Pancreas (tissue), 10 donors: ENCODE results near the gene FLRT2. TPM values are rescaled to one million over a fixed set of nuclear protein-coding genes. Genes with fewer than 3 reads are reported as not detected.

Experiments
- ATAC-seq, 4 donors: fragments of 200-7000 bp; cut with Tn5 transposase; one replicate each; pipeline versions ENCODE4 v1.8.0 to v1.9.1; 2020; ENCODE audit warnings: mild to moderate bottlenecking in 4 of 4, moderate library complexity in 4 of 4
- DNase-seq, 6 donors: peaks; one replicate each; pipeline ENCODE4 v3.0.0-alpha.2; 2020
- FAIRE-seq: peaks from 2 replicates; lab custom pipeline; 2012; peaks lifted over from hg19 to GRCh38; lab: Jason Lieb, UNC
- H3K27ac ChIP-seq, 4 donors: fragments of 200-600 bp; sonication (generic); 1 replicate in 3 of 4; 2 replicates in 1 of 4; pipeline versions ENCODE4 v1.5.0 to v1.8.0; 2020
- H3K27me3 ChIP-seq, 4 donors: fragments of 200-600 bp; one replicate each; pipeline ENCODE4 v1.8.0; 2021
- H3K36me3 ChIP-seq, 3 donors: fragments of 200-600 bp; sonication (generic) in 1 of 3; one replicate each; pipeline versions ENCODE4 v1.5.0 to v1.8.0; 2020 to 2021
- H3K4me1 ChIP-seq, 3 donors: fragments of 200-600 bp; one replicate each; pipeline ENCODE4 v1.8.0; 2021
- H3K4me3 ChIP-seq, 4 donors: fragments of 200-600 bp; sonication (generic) in 2 of 4; one replicate each; pipeline versions ENCODE4 v1.5.0 to v1.8.0; 2020 to 2021
- H3K9me3 ChIP-seq, 4 donors: fragments of 200-600 bp; one replicate each; pipeline ENCODE4 v1.8.0; 2021
- WGBS, 2 donors: extraction: QIAGEN DNeasy Blood & Tissue Kit; methylation state at CpG; one replicate each; pipeline ENCODE4 v1.1.7; 2013; 5-methylcytosine and 5-hydroxymethylcytosine counted together
- intact Hi-C, 3 donors: fragments of 100-400 bp; cut with DNase I; formaldehyde crosslinking; loops; one replicate each; pipeline versions ENCODE4 v1.11.1 to v1.14.2; 2022
- polyA plus RNA-seq, 2 donors: library from polyadenylated mRNA; stranded (reverse); fragments of 200-250 nt; gene quantifications; one replicate each; pipeline ENCODE4 v1.2.3, GENCODE V29; 2013
- total RNA-seq, 6 donors: library from RNA; stranded (reverse); fragmentation: NEBNext Ultra II Directional in 4 of 6; extraction: Animal tissue kit (Norgen Biotek cat#: 25700) in 4 of 6; gene quantifications; one replicate each; pipeline versions ENCODE4 v1.2.1 to v1.2.4, GENCODE V29; 2021 to 2023
- TF ChIP-seq, protein P1 (sequence below), 4 donors: fragments of 200-600 bp; sonication (generic) in 3 of 4; IDR thresholded peaks; one replicate each; pipeline versions ENCODE4 v1.5.0 to v1.8.0; 2021; ENCODE audit warnings: antibody characterized with exemption in 4 of 4
- donor health status: healthy with polysubstance abuse.
- donor health status: DM: no; HTN: no; CAD: no; lungs with moderate emphysema.
- donor health status: DM: no; HTN: no; CAD: no.
- donor health status: control.
- donor health status: control.
- donor health status: Bipolar disorder and iron deficiency.
- donor health status: DM: yes; HTN: yes; CAD: no.
- donor health status: DM: no; HTN: no; CAD: no.
- donor health status: DM: no; HTN: no; CAD: no.
- donor health status: DM: yes; HTN: yes; CAD: no.

The FLRT2 gene
- total and polyA plus RNA-seq, 8 donors = 62.8 to 229 (median 101) TPM

DNA sequence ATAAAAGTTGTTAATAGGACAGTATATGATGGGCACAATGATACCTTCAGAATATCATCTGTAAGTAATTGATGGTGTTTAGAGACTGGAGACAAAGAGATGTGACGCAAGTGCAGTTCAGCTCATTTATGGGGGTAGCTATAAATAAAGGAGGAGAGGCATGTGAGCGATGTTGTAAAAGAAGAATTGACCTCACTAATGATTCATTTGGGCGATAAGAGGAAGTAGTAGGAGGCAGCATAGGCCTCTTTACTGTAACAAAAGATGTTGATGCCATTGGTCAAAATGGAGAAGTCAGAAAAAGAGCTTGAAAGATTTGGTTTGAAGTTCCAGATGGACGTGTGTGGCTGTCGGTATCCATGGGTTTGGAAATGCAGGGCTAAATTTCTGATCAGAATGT lies 70.0 kb downstream of the FLRT2 start:
- Histone ChIP-seq H3K4me3 (no peak overlapping the region), H3K36me3 (no peaks in the 10 kb centered on the region), H3K27me3 (no peaks in the 10 kb centered on the region), H3K4me1 (peaks cover 0 to 3% (median 2%) of the 10 kb centered on the region in 3 donors), H3K9me3 (no peaks in the 10 kb centered on the region), H3K27ac (peak overlapping the region in 2 of 4 donors; percentile 31 to 43)
- WGBS, 2 donors = 80 to 88% methylated on average over 5 of the region's 5 CpGs
- intact Hi-C loops = no loop called here
- DNase-seq (no peak), ATAC-seq (peak in 3 of 4 donors; percentile 12 to 80 (median 52)), FAIRE-seq (no peak)
- TF ChIP-seq, protein P1, sequence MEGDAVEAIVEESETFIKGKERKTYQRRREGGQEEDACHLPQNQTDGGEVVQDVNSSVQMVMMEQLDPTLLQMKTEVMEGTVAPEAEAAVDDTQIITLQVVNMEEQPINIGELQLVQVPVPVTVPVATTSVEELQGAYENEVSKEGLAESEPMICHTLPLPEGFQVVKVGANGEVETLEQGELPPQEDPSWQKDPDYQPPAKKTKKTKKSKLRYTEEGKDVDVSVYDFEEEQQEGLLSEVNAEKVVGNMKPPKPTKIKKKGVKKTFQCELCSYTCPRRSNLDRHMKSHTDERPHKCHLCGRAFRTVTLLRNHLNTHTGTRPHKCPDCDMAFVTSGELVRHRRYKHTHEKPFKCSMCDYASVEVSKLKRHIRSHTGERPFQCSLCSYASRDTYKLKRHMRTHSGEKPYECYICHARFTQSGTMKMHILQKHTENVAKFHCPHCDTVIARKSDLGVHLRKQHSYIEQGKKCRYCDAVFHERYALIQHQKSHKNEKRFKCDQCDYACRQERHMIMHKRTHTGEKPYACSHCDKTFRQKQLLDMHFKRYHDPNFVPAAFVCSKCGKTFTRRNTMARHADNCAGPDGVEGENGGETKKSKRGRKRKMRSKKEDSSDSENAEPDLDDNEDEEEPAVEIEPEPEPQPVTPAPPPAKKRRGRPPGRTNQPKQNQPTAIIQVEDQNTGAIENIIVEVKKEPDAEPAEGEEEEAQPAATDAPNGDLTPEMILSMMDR (IDR thresholded peaks at IDR 0.05) = no peak

DNA sequence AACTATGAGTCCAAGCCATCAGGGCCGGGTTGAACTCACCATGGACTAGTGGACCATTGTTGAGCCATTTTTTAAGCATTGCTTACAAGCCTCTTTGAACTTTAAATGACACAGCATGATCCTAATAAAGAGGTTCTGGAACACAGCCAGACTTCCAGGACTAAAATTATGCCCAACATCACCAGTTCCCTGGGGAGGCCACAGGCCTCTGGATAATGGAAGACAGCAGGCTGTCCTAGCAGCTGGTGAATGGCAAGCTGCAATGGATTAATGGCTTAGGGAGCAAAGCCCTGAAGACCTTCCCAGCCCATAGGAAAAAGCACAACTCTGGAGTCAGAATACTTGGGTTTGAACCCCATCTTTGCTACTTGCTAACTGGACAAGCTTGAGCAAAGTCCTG lies 71.3 kb downstream of the FLRT2 start:
- intact Hi-C loops = no loop called here
- Histone ChIP-seq H3K27me3 (no peaks in the 10 kb centered on the region), H3K27ac (no peak overlapping the region), H3K9me3 (no peaks in the 10 kb centered on the region), H3K4me1 (peaks cover 0 to 3% (median 0%) of the 10 kb centered on the region in 3 donors), H3K36me3 (no peaks in the 10 kb centered on the region), H3K4me3 (no peak overlapping the region)
- DNase-seq (no peak), FAIRE-seq (no peak), ATAC-seq (no peak)
- WGBS, 2 donors = 80% methylated on average over 1 of the region's 1 CpG
- TF ChIP-seq, protein P1 (IDR thresholded peaks at IDR 0.05) = no peak

DNA sequence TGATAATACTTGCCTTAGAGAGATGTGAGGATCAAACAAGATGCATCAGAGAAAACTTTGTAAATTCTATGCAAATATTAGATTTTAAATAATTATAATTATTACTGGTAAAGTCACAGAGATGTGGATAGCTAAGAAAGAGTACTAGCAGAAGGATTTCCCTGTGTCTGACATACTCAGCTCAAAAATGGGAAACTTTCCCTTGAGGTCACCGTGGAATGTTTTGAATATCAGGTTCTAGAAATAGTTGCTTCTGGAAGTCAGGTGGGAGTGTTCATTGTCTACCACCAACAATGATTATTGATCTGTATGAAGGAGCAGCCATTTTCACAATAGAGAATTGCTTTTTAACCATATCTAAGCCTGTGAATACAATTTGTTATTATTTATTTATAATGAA lies 71.7 kb downstream of the FLRT2 start:
- ATAC-seq (no peak), FAIRE-seq (no peak), DNase-seq (no peak)
- intact Hi-C loops = no loop called here
- Histone ChIP-seq H3K4me3 (no peak overlapping the region), H3K27ac (no peak overlapping the region), H3K27me3 (no peaks in the 10 kb centered on the region), H3K36me3 (no peaks in the 10 kb centered on the region), H3K4me1 (peaks cover 0 to 3% (median 0%) of the 10 kb centered on the region in 3 donors), H3K9me3 (no peaks in the 10 kb centered on the region)
- WGBS, 2 donors = 54 to 57% methylated on average over 1 of the region's 1 CpG
- TF ChIP-seq, protein P1 (IDR thresholded peaks at IDR 0.05) = no peak

DNA sequence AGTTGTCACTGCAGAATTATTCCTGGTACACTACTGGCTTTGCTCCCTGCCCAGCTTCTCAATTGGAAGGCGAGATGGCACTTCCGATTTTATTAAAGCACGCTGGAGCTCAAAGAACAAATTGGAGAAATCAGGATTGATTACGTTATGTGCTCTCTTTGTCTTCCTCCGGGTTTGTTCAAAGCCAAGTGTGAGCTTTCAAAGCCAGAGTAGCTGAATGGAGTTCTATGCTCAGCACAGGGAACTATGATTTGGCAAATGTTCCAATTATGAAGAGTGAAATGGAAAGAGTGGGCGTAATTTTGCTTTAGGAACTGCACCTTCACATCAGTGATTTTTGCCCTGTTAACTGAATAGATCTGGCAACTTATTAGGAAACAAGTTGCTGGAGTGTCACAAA lies 72.4 kb downstream of the FLRT2 start:
- ATAC-seq = no peak
- no peaks in the 10 kb centered on the region for H3K9me3 ChIP-seq
- no peak for FAIRE-seq
- no peak for DNase-seq
- H3K27ac ChIP-seq = no peak overlapping the region
- no peak overlapping the region for H3K4me3 ChIP-seq
- no peaks in the 10 kb centered on the region for H3K36me3 ChIP-seq
- TF ChIP-seq, protein P1 (IDR thresholded peaks at IDR 0.05) = no peak
- WGBS, 2 donors = 76 to 79% methylated on average over 6 of the region's 6 CpGs
- H3K4me1 ChIP-seq = peaks cover 0 to 3% (median 0%) of the 10 kb centered on the region in 3 donors
- intact Hi-C loops = no loop called here
- no peaks in the 10 kb centered on the region for H3K27me3 ChIP-seq

DNA sequence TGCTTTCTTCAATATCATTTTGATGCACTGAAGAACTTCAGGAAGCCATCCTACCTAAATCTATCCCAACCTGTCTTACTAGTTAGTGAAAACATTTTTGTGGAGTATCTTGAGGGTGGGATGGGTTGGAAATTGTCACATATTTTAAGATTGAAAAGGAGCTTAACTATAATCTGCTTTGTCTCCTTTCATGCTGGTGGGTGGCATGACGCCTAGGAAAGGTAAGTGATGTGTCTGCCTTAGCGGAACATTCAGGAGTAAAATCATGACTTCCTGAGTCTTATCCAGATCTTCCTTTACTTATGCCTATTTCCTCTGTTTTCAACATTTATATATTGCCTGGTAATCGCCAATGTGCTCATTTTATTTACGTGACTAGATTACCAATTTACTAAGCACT lies 74.1 kb downstream of the FLRT2 start:
- H3K9me3 ChIP-seq = no peaks in the 10 kb centered on the region
- peaks cover 0 to 3% (median 0%) of the 10 kb centered on the region in 3 donors for H3K4me1 ChIP-seq
- WGBS, 2 donors = 90 to 92% methylated on average over 4 of the region's 4 CpGs
- DNase-seq (no peak), FAIRE-seq (no peak), ATAC-seq (no peak)
- no peak overlapping the region for H3K4me3 ChIP-seq
- no peak overlapping the region for H3K27ac ChIP-seq
- TF ChIP-seq, protein P1 (IDR thresholded peaks at IDR 0.05) = no peak
- no peaks in the 10 kb centered on the region for H3K36me3 ChIP-seq
- intact Hi-C loops = no loop called here
- H3K27me3 ChIP-seq = no peaks in the 10 kb centered on the region
